K562 (cell line): ENCODE measurements around the gene LIF. TPM values are rescaled to one million over a fixed set of nuclear protein-coding genes. Genes with fewer than 3 reads are reported as not detected.

Experiments used
- ATAC-seq: fragments of 200-7000 bp; cut with Tn5 transposase; 3 replicates; pipeline ENCODE4 v1.9.1; 2020; ENCODE audit warnings: moderate library complexity
- BruUV-seq: library from RNA; stranded (reverse); fragments of 400-500 nt; replicated peaks from 2 replicates; lab custom pipeline; 2021; lab: Mats Ljungman, UMichigan
- CTCF ChIA-PET: fragments of 300-600 bp; formaldehyde crosslinking; extraction: SDS; loops from one replicate; lab custom pipeline; 2021; ENCODE audit warnings: low intra/inter-chr PET ratio; lab: Yijun Ruan, JAX
- POLR2A ChIA-PET: fragments of 300-600, 350-650 bp; sonication (Branson Sonifier 250); formaldehyde crosslinking; extraction: SDS; loops from one replicate; lab custom pipeline; 2021; ENCODE audit warnings: antibody characterized with exemption, inconsistent platforms; lab: Yijun Ruan, JAX
- DNase-seq, 4 experiments: peaks; one replicate each; pipeline versions ENCODE4 v3.0.0 to v3.0.0-alpha.2; 2011 to 2018; ENCODE audit warnings: low spot score in 3 of 4, mixed read lengths in 3 of 4; ENCODE audit errors: extremely low read depth in 1 of 4
- FAIRE-seq: peaks from 2 replicates; lab custom pipeline; 2011; peaks lifted over from hg19 to GRCh38; lab: Jason Lieb, UNC
- H2AFZ ChIP-seq: 2 replicates; pipeline ENCODE4 v1.6.0; 2011; ENCODE audit warnings: low read depth, low read length, control low read depth, inconsistent platforms
- H3K27ac ChIP-seq: fragments of 200-600 bp; 3 replicates; pipeline ENCODE4 v1.8.0; 2011; ENCODE audit warnings: low read depth, mild to moderate bottlenecking, control low read depth, inconsistent platforms, low read length, moderate library complexity, mixed read lengths; ENCODE audit errors: extremely low read depth
- H3K27me3 ChIP-seq, 2 experiments: fragments of 300-600 bp in 1 of 2; 2 replicates in 1 of 2; 3 replicates in 1 of 2; pipeline versions ENCODE4 v1.6.0 to v1.8.0; 2011; ENCODE audit warnings: inconsistent platforms in 2 of 2, low read length in 2 of 2, mild to moderate bottlenecking in 1 of 2, mixed read lengths in 1 of 2, moderate library complexity in 1 of 2; ENCODE audit not compliant: control insufficient read depth in 2 of 2, insufficient read depth in 2 of 2
- H3K36me3 ChIP-seq: fragments of 300-600 bp; 3 replicates; pipeline ENCODE4 v1.8.0; 2011; ENCODE audit warnings: mild to moderate bottlenecking, low read length, inconsistent platforms; ENCODE audit not compliant: control insufficient read depth, insufficient read depth
- H3K4me1 ChIP-seq, 2 experiments: fragments of 200-600 bp in 1 of 2; replicated peaks in 1 of 2; 2 replicates in 1 of 2; 3 replicates in 1 of 2; pipeline versions ENCODE4 v1.5.1 to v1.8.0; 2011; ENCODE audit warnings: inconsistent platforms in 2 of 2, low read length in 2 of 2, mild to moderate bottlenecking in 1 of 2, mixed read lengths in 1 of 2, moderate library complexity in 1 of 2; ENCODE audit not compliant: control insufficient read depth in 2 of 2, insufficient read depth in 2 of 2
- H3K4me2 ChIP-seq: 2 replicates; pipeline ENCODE4 v1.6.1; 2011; ENCODE audit warnings: low read length, control low read depth, inconsistent platforms, mixed read lengths; ENCODE audit not compliant: insufficient read depth
- H3K4me3 ChIP-seq: fragments of 200-600 bp; sonication (generic), shearing (Covaris generic); 2 replicates; pipeline ENCODE4 v1.5.1; 2016; ENCODE audit warnings: control low read depth, inconsistent platforms
- H3K79me2 ChIP-seq: fragments of 200-600 bp; 3 replicates; pipeline ENCODE4 v1.8.0; 2011; ENCODE audit warnings: low read length, inconsistent platforms; ENCODE audit not compliant: control insufficient read depth, insufficient read depth
- H3K9ac ChIP-seq, 2 experiments: 2 replicates each; pipeline versions ENCODE4 v1.6.0 to v1.6.1; 2011; ENCODE audit warnings: low read depth in 2 of 2, low read length in 2 of 2, control low read depth in 1 of 2, inconsistent platforms in 1 of 2, mild to moderate bottlenecking in 1 of 2, mixed read lengths in 1 of 2; ENCODE audit not compliant: insufficient read depth in 1 of 2
- H3K9me1 ChIP-seq: one replicate; pipeline ENCODE4 v1.6.0; 2011; ENCODE audit warnings: inconsistent platforms, mild to moderate bottlenecking, low read length, moderate library complexity; ENCODE audit not compliant: control insufficient read depth, insufficient read depth
- H3K9me3 ChIP-seq: replicated peaks from 2 replicates; pipeline ENCODE4 v1.5.1; 2011; ENCODE audit warnings: low read depth, low read length, inconsistent platforms; ENCODE audit not compliant: control insufficient read depth, insufficient read depth
- H4K20me1 ChIP-seq: replicated peaks from 2 replicates; pipeline ENCODE4 v1.6.1; 2011; ENCODE audit warnings: low read length, inconsistent platforms, mixed read lengths; ENCODE audit not compliant: control insufficient read depth, insufficient read depth
- ARID1B ChIP-seq: fragments of 450-650 bp; IDR thresholded peaks from 2 replicates; pipeline ENCODE4 v1.6.1; 2016; ENCODE audit warnings: antibody characterized with exemption, mild to moderate bottlenecking, inconsistent platforms
- BRF2 ChIP-seq: IDR thresholded peaks from 3 replicates; pipeline ENCODE4 v1.6.1; 2011; ENCODE audit warnings: borderline replicate concordance, mild to moderate bottlenecking; ENCODE audit not compliant: insufficient read length, insufficient read depth
- CCNT2 ChIP-seq: IDR thresholded peaks from 2 replicates; pipeline ENCODE4 v1.6.1; 2011; ENCODE audit warnings: borderline replicate concordance, low read depth, mild to moderate bottlenecking, moderate library complexity, mixed read lengths, low read length; ENCODE audit not compliant: insufficient read length; ENCODE audit errors: extremely low read depth
- HNRNPL ChIP-seq: fragments of 200-400 bp; formaldehyde crosslinking; IDR thresholded peaks from 2 replicates; pipeline ENCODE4 v1.6.1; 2017; ENCODE audit warnings: low read depth, mild to moderate bottlenecking, low read length
- KLF1 ChIP-seq: fragments of 450-650 bp; IDR thresholded peaks from 2 replicates; pipeline ENCODE4 v1.6.1; 2016; ENCODE audit warnings: missing genetic modification characterization, missing compliant biosample characterization
- MXD1 ChIP-seq: fragments of 250-450 bp; sonication (Bioruptor Pico); IDR thresholded peaks from 2 replicates; pipeline ENCODE4 v1.8.0; 2021; ENCODE audit warnings: borderline replicate concordance, mild to moderate bottlenecking, moderate library complexity; ENCODE audit not compliant: poor library complexity, severe bottlenecking
- NBN ChIP-seq: fragments of 450-650 bp; IDR thresholded peaks from 2 replicates; pipeline ENCODE4 v1.6.1; 2016; ENCODE audit warnings: low read depth, mild to moderate bottlenecking
- NCOA4 ChIP-seq: fragments of 450-650 bp; IDR thresholded peaks from 2 replicates; pipeline ENCODE4 v1.6.1; 2018; ENCODE audit warnings: mild to moderate bottlenecking; ENCODE audit not compliant: partially characterized antibody
- NEUROD1 ChIP-seq: fragments of 150-350 bp; IDR thresholded peaks from 2 replicates; pipeline ENCODE4 v1.6.1; 2014; ENCODE audit warnings: borderline replicate concordance, low read length, low read depth; ENCODE audit not compliant: partially characterized antibody
- NKRF ChIP-seq: fragments of 450-650 bp; IDR thresholded peaks from 2 replicates; pipeline ENCODE4 v1.6.1; 2016; ENCODE audit warnings: borderline replicate concordance
- PHF21A ChIP-seq: fragments of 450-650 bp; IDR thresholded peaks from 2 replicates; pipeline ENCODE4 v1.6.1; 2017; ENCODE audit warnings: low read depth, borderline replicate concordance
- THRA ChIP-seq: fragments of 450-650 bp; IDR thresholded peaks from 2 replicates; pipeline ENCODE4 v1.6.1; 2017; ENCODE audit warnings: mild to moderate bottlenecking, moderate library complexity
- YBX1 ChIP-seq: fragments of 450-650 bp; IDR thresholded peaks from 2 replicates; pipeline ENCODE4 v1.7.1; 2016; ENCODE audit warnings: mild to moderate bottlenecking
- ZNF143 ChIP-seq: sonication (generic); formaldehyde crosslinking; IDR thresholded peaks from 2 replicates; pipeline ENCODE4 v1.9.0; 2022; ENCODE audit warnings: mild to moderate bottlenecking, missing genetic modification reagents
- ZNF212 ChIP-seq: fragments of 450-650 bp; formaldehyde crosslinking; IDR thresholded peaks from 2 replicates; pipeline ENCODE4 v1.4.0; 2020; ENCODE audit warnings: mild to moderate bottlenecking
- ZNF398 ChIP-seq: fragments of 250-450 bp; sonication (Bioruptor Pico); IDR thresholded peaks from 2 replicates; pipeline ENCODE4 v1.8.0; 2021; ENCODE audit warnings: moderate library complexity, mild to moderate bottlenecking, inconsistent platforms
- WGBS: fragments of 100-300 bp; shearing (Covaris generic); methylation state at CpG from one replicate; pipeline ENCODE4 v1.1.6; 2016; ENCODE audit warnings: low coverage, mixed read lengths; ENCODE audit not compliant: insufficient coverage; ENCODE audit errors: missing lambda C conversion rate; 5-methylcytosine and 5-hydroxymethylcytosine counted together
- in situ Hi-C: fragments of 300-500 bp; cut with MboI; formaldehyde crosslinking; loops from 4 replicates; pipeline ENCODE4 v1.15.0; 2018; ENCODE audit warnings: inconsistent platforms, mixed read lengths
- intact Hi-C: fragments of 100-400 bp; cut with micrococcal nuclease; formaldehyde crosslinking; loops from 2 replicates; pipeline ENCODE4 v1.14.2; 2022
- polyA plus RNA-seq, 8 experiments: library from polyadenylated mRNA; depleted of rRNA in 4 of 8; stranded (reverse) in 5 of 8; unstranded in 3 of 8; fragments of >200 nt; fragmentation: Nextera tagmentation in 2 of 8; fragmentation: Illumina TruSeq in 1 of 8; extraction: Ambion mirVana in 2 of 8; extraction: Trizol in 1 of 8; gene quantifications; 2 replicates each; pipeline versions ENCODE4 v1.2.1 to v1.2.3, GENCODE V29; 2011 to 2014; ENCODE audit warnings: inconsistent platforms in 1 of 8, missing spikeins in 1 of 8
- total RNA-seq, 7 experiments: library from RNA; depleted of rRNA in 6 of 7; stranded (reverse); fragments of >200 nt in 6 of 7; fragmentation: Illumina TruSeq in 2 of 7; extraction: Trizol in 2 of 7; gene quantifications; 2 replicates each; pipeline versions ENCODE4 v1.2.1 to v1.2.3, GENCODE V29; 2011 to 2021; ENCODE audit warnings: low replicate concordance in 1 of 7

LIF gene
- total and polyA plus RNA-seq, 9 of the 15 experiments (the other 6 are each of a cell fraction or from before 2014, with no cell fraction given): 0.05 to 0.39 (median 0.18) TPM; not detected in 3

- H3K4me3 ChIP-seq: no peak overlapping the region
- no peaks in the 10 kb centered on the region for H3K36me3 ChIP-seq
- POLR2A ChIA-PET: interaction anchor here (0.6 kb wide), 1 partner anchor 103 kb away, joined by 4 read pairs; no protein-coding TSS in a partner anchor
- DNase-seq (no peak), FAIRE-seq (no peak), ATAC-seq (no peak)
- H3K79me2 ChIP-seq: no peaks in the 10 kb centered on the region
- peaks cover under 1% of the 10 kb centered on the region; the same call in 1 of the 2 replicates for H3K9me3 ChIP-seq
- H3K9me1 ChIP-seq: no peaks in the 10 kb centered on the region
- in situ Hi-C loops: no loop called here
- H3K9ac ChIP-seq: peak overlapping the region in 1 of 2 experiments; percentile 13; a peak in 1 of 4 replicates
- H3K4me2 ChIP-seq: no peak overlapping the region
- H2AFZ ChIP-seq: no peak overlapping the region
- BruUV-seq: no TSS peak
- H3K27ac ChIP-seq: no peak overlapping the region
- H3K4me1 ChIP-seq: peaks cover 23 to 28% of the 10 kb centered on the region in 2 experiments
- CTCF ChIA-PET: interaction anchor here (0.6 kb wide), 1 partner anchor 16 kb away, joined by 3 read pairs; no protein-coding TSS in a partner anchor
- 68% methylated on average over 4 of the region's 16 CpGs for WGBS
- no peaks in the 10 kb centered on the region for H3K27me3 ChIP-seq
- intact Hi-C loops: no loop called here
- no peaks in the 10 kb centered on the region for H4K20me1 ChIP-seq
- no peak for TF ChIP-seq CCNT2
- TF ChIP-seq THRA: no peak
- no peak for TF ChIP-seq NEUROD1
- TF ChIP-seq MXD1 (CRISPR knock-in tag): no peak
- no peak for TF ChIP-seq NBN
- TF ChIP-seq YBX1: no peak
- no peak for TF ChIP-seq ZNF212
- no peak for TF ChIP-seq KLF1 (tag)
- no peak for TF ChIP-seq ZNF143
- no peak for TF ChIP-seq HNRNPL
- TF ChIP-seq ZNF398: no peak
- no peak for TF ChIP-seq NKRF
- TF ChIP-seq BRF2: no peak
- no peak for TF ChIP-seq PHF21A
- TF ChIP-seq ARID1B: no peak
- no peak for TF ChIP-seq NCOA4
These were observed 39.6 kb downstream of the LIF start for GRCh38 chr22:30206944-30207343.
